IMR-90 (cell line): ENCODE data around the gene SMC4. TPM values are rescaled to one million over a fixed set of nuclear protein-coding genes. Genes with fewer than 3 reads are reported as not detected.

ENCODE experiments used
- ATAC-seq: fragments of 200-7000 bp; cut with Tn5 transposase; 2 replicates; pipeline ENCODE4 v1.9.1; 2020; ENCODE audit warnings: low read depth, mild to moderate bottlenecking, moderate library complexity
- BruUV-seq: library from RNA; stranded (reverse); fragments of 400-500 nt; replicated peaks from 2 replicates; lab custom pipeline; 2021; lab: Mats Ljungman, UMichigan
- CTCF ChIA-PET: fragments of 300-600 bp; formaldehyde crosslinking; extraction: SDS; loops from one replicate; lab custom pipeline; 2021; ENCODE audit warnings: antibody characterized with exemption; lab: Yijun Ruan, JAX
- POLR2A ChIA-PET: fragments of 300-600 bp; sonication (Branson Sonifier 250); formaldehyde crosslinking; loops from one replicate; lab custom pipeline; 2022; ENCODE audit warnings: antibody characterized with exemption; ENCODE audit not compliant: unreplicated experiment; lab: Charles Lee
- DNase-seq: peaks from one replicate; pipeline ENCODE4 v3.0.0; 2013
- H2AFZ ChIP-seq: replicated peaks from 2 replicates; pipeline ENCODE3; 2013; ENCODE audit warnings: low read length, mild to moderate bottlenecking; ENCODE audit not compliant: poor library complexity
- H2AK5ac ChIP-seq: 2 replicates; pipeline ENCODE4 v1.6.1; 2013; ENCODE audit warnings: low read depth, low read length, inconsistent platforms
- H2AK9ac ChIP-seq: replicated peaks from 2 replicates; pipeline ENCODE3; 2013; ENCODE audit warnings: mild to moderate bottlenecking, low read depth, low read length, moderate library complexity; ENCODE audit not compliant: poor library complexity
- H2BK120ac ChIP-seq: 2 replicates; pipeline ENCODE4 v1.6.1; 2013; ENCODE audit warnings: low read depth, low read length, inconsistent platforms
- H2BK15ac ChIP-seq: 3 replicates; pipeline ENCODE4 v1.6.1; 2013; ENCODE audit warnings: low read depth, low read length, inconsistent platforms
- H2BK20ac ChIP-seq: 2 replicates; pipeline ENCODE4 v1.6.1; 2013; ENCODE audit warnings: low read depth, mild to moderate bottlenecking, inconsistent platforms, low read length, moderate library complexity
- H2BK5ac ChIP-seq: 2 replicates; pipeline ENCODE4 v1.6.1; 2013; ENCODE audit warnings: mild to moderate bottlenecking, low read depth, low read length, inconsistent platforms; ENCODE audit not compliant: poor library complexity, severe bottlenecking
- H3K14ac ChIP-seq: replicated peaks from 2 replicates; pipeline ENCODE4 v1.6.1; 2013; ENCODE audit warnings: low read depth, low read length, inconsistent platforms
- H3K18ac ChIP-seq: 2 replicates; pipeline ENCODE4 v1.6.1; 2013; ENCODE audit warnings: low read depth, low read length, control low read depth
- H3K23ac ChIP-seq: 2 replicates; pipeline ENCODE4 v1.6.1; 2013; ENCODE audit warnings: low read depth, low read length, inconsistent platforms
- H3K27ac ChIP-seq: 2 replicates; pipeline ENCODE4 v1.5.1; 2013; ENCODE audit warnings: mild to moderate bottlenecking, control low read depth, low read length; ENCODE audit not compliant: insufficient read depth
- H3K27me3 ChIP-seq: 2 replicates; pipeline ENCODE4 v1.6.1; 2013; ENCODE audit warnings: low read length; ENCODE audit not compliant: control insufficient read depth, insufficient read depth
- H3K36me3 ChIP-seq: 2 replicates; pipeline ENCODE4 v1.6.1; 2013; ENCODE audit warnings: low read length, mixed read lengths; ENCODE audit not compliant: control insufficient read depth, insufficient read depth
- H3K4ac ChIP-seq: 2 replicates; pipeline ENCODE4 v1.6.1; 2013; ENCODE audit warnings: low read depth, low read length, inconsistent platforms
- H3K4me1 ChIP-seq: 2 replicates; pipeline ENCODE4 v1.6.1; 2013; ENCODE audit warnings: low read length, mixed read lengths; ENCODE audit not compliant: control insufficient read depth, insufficient read depth
- H3K4me2 ChIP-seq: 2 replicates; pipeline ENCODE4 v1.6.1; 2013; ENCODE audit warnings: low read depth, mild to moderate bottlenecking, control low read depth, low read length, moderate library complexity
- H3K4me3 ChIP-seq: 2 replicates; pipeline ENCODE4 v1.5.1; 2013; ENCODE audit warnings: low read depth, mild to moderate bottlenecking, control low read depth, low read length, moderate library complexity; ENCODE audit not compliant: insufficient read depth
- H3K56ac ChIP-seq: 2 replicates; pipeline ENCODE4 v1.6.1; 2013; ENCODE audit warnings: low read length, inconsistent platforms; ENCODE audit not compliant: insufficient read depth; ENCODE audit errors: extremely low read depth
- H3K79me1 ChIP-seq, 2 experiments: 2 replicates each; pipeline ENCODE4 v1.6.1; 2013; ENCODE audit warnings: low read length in 2 of 2, inconsistent platforms in 1 of 2, low read depth in 1 of 2
- H3K9ac ChIP-seq: 2 replicates; pipeline ENCODE4 v1.6.1; 2013; ENCODE audit warnings: low read depth, low read length, control low read depth
- H3K9me1 ChIP-seq: 2 replicates; pipeline ENCODE4 v1.6.1; 2013; ENCODE audit warnings: low read length, inconsistent platforms; ENCODE audit not compliant: insufficient read depth
- H3K9me3 ChIP-seq: 2 replicates; pipeline ENCODE4 v1.6.1; 2013; ENCODE audit warnings: low read length; ENCODE audit not compliant: control insufficient read depth, insufficient read depth
- H4K20me1 ChIP-seq: 2 replicates; pipeline ENCODE4 v1.6.1; 2013; ENCODE audit warnings: low read length, inconsistent platforms; ENCODE audit not compliant: insufficient read depth
- H4K5ac ChIP-seq: 2 replicates; pipeline ENCODE4 v1.6.1; 2013; ENCODE audit warnings: mild to moderate bottlenecking, low read depth, low read length, control low read depth
- H4K8ac ChIP-seq, 2 experiments: 2 replicates each; pipeline ENCODE4 v1.6.1; 2013; ENCODE audit warnings: low read depth in 2 of 2, low read length in 2 of 2, control low read depth in 1 of 2, inconsistent platforms in 1 of 2
- H4K91ac ChIP-seq: 2 replicates; pipeline ENCODE4 v1.6.1; 2013; ENCODE audit warnings: low read depth, low read length, inconsistent platforms; ENCODE audit not compliant: insufficient read depth
- BHLHE40 ChIP-seq: fragments of 150-350 bp; IDR thresholded peaks from 2 replicates; pipeline ENCODE4 v1.6.1; 2016; ENCODE audit warnings: mild to moderate bottlenecking, low read depth, low read length
- CEBPB ChIP-seq: IDR thresholded peaks from 2 replicates; pipeline ENCODE4 v1.6.1; 2012; ENCODE audit warnings: low read depth, low read length, improper control_type of control experiment
- CHD1 ChIP-seq: IDR thresholded peaks from 2 replicates; pipeline ENCODE4 v1.6.1; 2012; ENCODE audit warnings: low read depth, low read length, improper control_type of control experiment
- ELK1 ChIP-seq: fragments of 150-350 bp; IDR thresholded peaks from 2 replicates; pipeline ENCODE4 v1.6.1; 2016; ENCODE audit warnings: low read depth, mild to moderate bottlenecking, low read length, moderate library complexity, borderline replicate concordance
- FOS ChIP-seq: fragments of 150-350 bp; IDR thresholded peaks from 2 replicates; pipeline ENCODE4 v1.6.1; 2016; ENCODE audit warnings: low read depth, low read length
- MAFK ChIP-seq: IDR thresholded peaks from 2 replicates; pipeline ENCODE4 v1.6.1; 2012; ENCODE audit warnings: low read depth, low read length, improper control_type of control experiment
- MAZ ChIP-seq: IDR thresholded peaks from 2 replicates; pipeline ENCODE4 v1.6.1; 2012; ENCODE audit warnings: low read depth, mild to moderate bottlenecking, low read length, improper control_type of control experiment, moderate library complexity, borderline replicate concordance
- MXI1 ChIP-seq: IDR thresholded peaks from 2 replicates; pipeline ENCODE4 v1.6.1; 2012; ENCODE audit warnings: low read depth, mild to moderate bottlenecking, low read length, moderate library complexity, borderline replicate concordance
- NFE2L2 ChIP-seq: fragments of 150-350 bp; IDR thresholded peaks from 2 replicates; pipeline ENCODE4 v1.6.1; 2016; ENCODE audit warnings: low read depth, mild to moderate bottlenecking, low read length
- POLR2A ChIP-seq: IDR thresholded peaks from 2 replicates; pipeline ENCODE4 v1.6.1; 2012; ENCODE audit warnings: mild to moderate bottlenecking, low read depth, low read length
- RAD21 ChIP-seq: IDR thresholded peaks from 2 replicates; pipeline ENCODE4 v1.6.1; 2012; ENCODE audit warnings: low read length, improper control_type of control experiment
- RCOR1 ChIP-seq: IDR thresholded peaks from 2 replicates; pipeline ENCODE4 v1.6.1; 2012; ENCODE audit warnings: mild to moderate bottlenecking, low read length, improper control_type of control experiment; ENCODE audit not compliant: insufficient replicate concordance
- RFX5 ChIP-seq: IDR thresholded peaks from 2 replicates; pipeline ENCODE4 v1.8.0; 2012; ENCODE audit warnings: low read depth, mild to moderate bottlenecking, low read length, moderate library complexity
- SMC3 ChIP-seq: fragments of 150-350 bp; IDR thresholded peaks from 2 replicates; pipeline ENCODE4 v1.6.1; 2016; ENCODE audit warnings: low read depth, mild to moderate bottlenecking, antibody characterized with exemption, low read length, moderate library complexity
- WGBS, 2 experiments: methylation state at CpG; one replicate each; pipeline versions ENCODE4 v1.1.5 to v1.1.7; 2013; ENCODE audit warnings: missing lambda C conversion rate in 2 of 2; ENCODE audit not compliant: insufficient read length in 1 of 2; ENCODE audit errors: extremely low coverage in 2 of 2; 5-methylcytosine and 5-hydroxymethylcytosine counted together
- dilution Hi-C: fragments of 300-500 bp; cut with HindIII; formaldehyde crosslinking; loops from one replicate; pipeline ENCODE4 v1.14.3; 2018; ENCODE audit warnings: low sequenced_read_pairs; ENCODE audit not compliant: unreplicated experiment
- in situ Hi-C: fragments of 300-500 bp; cut with MboI; formaldehyde crosslinking; loops from 3 replicates; pipeline ENCODE4 v1.14.3; 2019; ENCODE audit warnings: low sequenced_read_pairs, inconsistent platforms, mixed read lengths
- intact Hi-C: fragments of 100-400 bp; cut with micrococcal nuclease; formaldehyde crosslinking; loops from 2 replicates; pipeline ENCODE4 v1.10.0; 2022
- polyA plus RNA-seq, 3 experiments: library from polyadenylated mRNA; depleted of rRNA; stranded (reverse); fragments of >200 nt; gene quantifications; 2 replicates each; pipeline ENCODE4 v1.2.3, GENCODE V29; 2012; ENCODE audit warnings: low replicate concordance in 1 of 3
- total RNA-seq: library from RNA; depleted of rRNA; stranded (reverse); fragments of >200 nt; gene quantifications from 2 replicates; pipeline ENCODE4 v1.2.3, GENCODE V29; 2012
- TF ChIP-seq, protein P1 (sequence below): fragments of 150-350 bp; IDR thresholded peaks from 2 replicates; pipeline ENCODE4 v1.6.1; 2017; ENCODE audit warnings: mild to moderate bottlenecking, antibody characterized with exemption, low read length, low read depth
- TF ChIP-seq, protein P2 (sequence below): conservative IDR thresholded peaks from 2 replicates; pipeline ENCODE4 v1.5.1; 2012; ENCODE audit warnings: mild to moderate bottlenecking, low read depth, low read length, improper control_type of control experiment

The SMC4 gene
- total and polyA plus RNA-seq, 2 of the 4 experiments (the other 2 are of a cell fraction): 48.8 to 50.1 TPM

DNA sequence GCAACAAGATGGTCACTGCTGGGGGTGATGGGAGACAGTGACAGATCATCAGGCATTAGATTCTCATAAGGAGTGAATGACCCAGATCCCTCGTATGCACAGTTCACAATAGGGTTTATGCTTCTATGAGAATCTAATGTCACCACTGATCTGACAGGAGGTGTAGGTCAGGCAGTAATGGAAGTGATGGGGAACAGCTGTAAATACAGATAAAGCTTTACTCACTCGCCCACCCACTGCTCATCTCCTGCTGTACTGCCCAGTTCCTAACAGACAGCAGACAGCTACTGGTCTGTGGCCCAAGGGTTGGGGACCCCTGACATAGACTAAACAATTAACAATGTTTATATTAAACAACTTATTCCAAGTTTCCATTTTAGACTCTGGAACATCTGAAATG is 25.8 kb upstream of the SMC4 start:
- H2BK120ac ChIP-seq: peak overlapping the region; percentile 6; the same call in 1 of the 2 replicates
- H3K36me3 ChIP-seq: peaks cover 3% of the 10 kb centered on the region
- dilution Hi-C loops: no loop called here
- WGBS, 2 experiments: 80% methylated on average over 1 of the region's 2 CpGs; no CpG with 5 or more reads in 1 of the 2 experiments
- in situ Hi-C loops: no loop called here
- no peak overlapping the region for H2AFZ ChIP-seq
- 0 out of 2 replicates have a peak overlapping the region, but pooled peaks have one; percentile 5 for H3K14ac ChIP-seq
- no peaks in the 10 kb centered on the region for H3K9me3 ChIP-seq
- BruUV-seq: no TSS peak
- H3K18ac ChIP-seq: peak overlapping the region; percentile 20; the same call in 1 of the 2 replicates
- TF ChIP-seq BHLHE40 (no peak), POLR2A (no peak), FOS (no peak), MAZ (no peak), CEBPB (no peak), NFE2L2 (no peak), RFX5 (no peak), MXI1 (no peak), MAFK (no peak), RCOR1 (no peak), ELK1 (no peak), CHD1 (no peak), RAD21 (no peak), SMC3 (no peak)
- TF ChIP-seq, protein P1, sequence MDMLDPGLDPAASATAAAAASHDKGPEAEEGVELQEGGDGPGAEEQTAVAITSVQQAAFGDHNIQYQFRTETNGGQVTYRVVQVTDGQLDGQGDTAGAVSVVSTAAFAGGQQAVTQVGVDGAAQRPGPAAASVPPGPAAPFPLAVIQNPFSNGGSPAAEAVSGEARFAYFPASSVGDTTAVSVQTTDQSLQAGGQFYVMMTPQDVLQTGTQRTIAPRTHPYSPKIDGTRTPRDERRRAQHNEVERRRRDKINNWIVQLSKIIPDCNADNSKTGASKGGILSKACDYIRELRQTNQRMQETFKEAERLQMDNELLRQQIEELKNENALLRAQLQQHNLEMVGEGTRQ: no peak
- TF ChIP-seq, protein P2, sequence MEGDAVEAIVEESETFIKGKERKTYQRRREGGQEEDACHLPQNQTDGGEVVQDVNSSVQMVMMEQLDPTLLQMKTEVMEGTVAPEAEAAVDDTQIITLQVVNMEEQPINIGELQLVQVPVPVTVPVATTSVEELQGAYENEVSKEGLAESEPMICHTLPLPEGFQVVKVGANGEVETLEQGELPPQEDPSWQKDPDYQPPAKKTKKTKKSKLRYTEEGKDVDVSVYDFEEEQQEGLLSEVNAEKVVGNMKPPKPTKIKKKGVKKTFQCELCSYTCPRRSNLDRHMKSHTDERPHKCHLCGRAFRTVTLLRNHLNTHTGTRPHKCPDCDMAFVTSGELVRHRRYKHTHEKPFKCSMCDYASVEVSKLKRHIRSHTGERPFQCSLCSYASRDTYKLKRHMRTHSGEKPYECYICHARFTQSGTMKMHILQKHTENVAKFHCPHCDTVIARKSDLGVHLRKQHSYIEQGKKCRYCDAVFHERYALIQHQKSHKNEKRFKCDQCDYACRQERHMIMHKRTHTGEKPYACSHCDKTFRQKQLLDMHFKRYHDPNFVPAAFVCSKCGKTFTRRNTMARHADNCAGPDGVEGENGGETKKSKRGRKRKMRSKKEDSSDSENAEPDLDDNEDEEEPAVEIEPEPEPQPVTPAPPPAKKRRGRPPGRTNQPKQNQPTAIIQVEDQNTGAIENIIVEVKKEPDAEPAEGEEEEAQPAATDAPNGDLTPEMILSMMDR: no peak
- ATAC-seq (no peak), DNase-seq (no peak)
- ChIA-PET POLR2A (no interaction called here), CTCF (no interaction called here)
- H3K27me3 ChIP-seq: no peaks in the 10 kb centered on the region
- no peak overlapping the region for H3K4me3 ChIP-seq
- no peak overlapping the region for H4K8ac ChIP-seq
- peak overlapping the region; percentile 76; the same call in 2 of the 3 replicates for H2BK15ac ChIP-seq
- H3K56ac ChIP-seq: no peak overlapping the region
- no peaks in the 10 kb centered on the region for H4K20me1 ChIP-seq
- H2AK9ac ChIP-seq: no peak overlapping the region
- peak overlapping the region; percentile 28; the same call in 1 of the 2 replicates for H4K91ac ChIP-seq
- H2BK5ac ChIP-seq: no peak overlapping the region
- peaks cover 9% of the 10 kb centered on the region for H3K4me1 ChIP-seq
- H3K4ac ChIP-seq: no peak overlapping the region; the same call in 1 of the 2 replicates
- H3K79me1 ChIP-seq: peaks cover 0 to 4% of the 10 kb centered on the region in 2 experiments; a peak in 2 of 4 replicates
- no peak overlapping the region for H3K9ac ChIP-seq
- H2BK20ac ChIP-seq: no peak overlapping the region
- peaks cover 3% of the 10 kb centered on the region for H3K9me1 ChIP-seq
- H4K5ac ChIP-seq: no peak overlapping the region
- H3K27ac ChIP-seq: no peak overlapping the region; the same call in 1 of the 2 replicates
- H3K23ac ChIP-seq: no peak overlapping the region
- H3K4me2 ChIP-seq: no peak overlapping the region
- intact Hi-C loops: no loop called here
- H2AK5ac ChIP-seq: no peak overlapping the region
